ENCODE measurements around the gene GPC2. TPM values are rescaled to one million over a fixed set of nuclear protein-coding genes. Genes with fewer than 3 reads are reported as not detected.

GPC2 gene
- total RNA-seq, 4 donors from 2014 or later: 0.66 to 2.7 TPM; not detected in 2

DNA sequence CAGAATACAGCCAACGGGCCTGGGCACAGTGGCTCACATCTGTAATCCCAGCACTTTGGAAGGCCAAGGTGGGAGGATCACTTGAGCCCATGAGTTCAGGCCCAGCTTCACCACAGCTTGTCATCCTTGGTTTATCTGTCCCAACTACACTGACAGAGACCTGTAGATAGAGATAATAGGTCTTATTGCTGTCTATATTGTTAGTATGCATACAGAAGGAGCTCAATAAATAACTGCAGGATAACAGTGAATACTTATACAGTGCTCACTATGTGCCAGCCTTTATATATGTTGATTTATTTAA is 56.5 kb downstream of the GPC2 start:
- TF ChIP-seq, protein P1, sequence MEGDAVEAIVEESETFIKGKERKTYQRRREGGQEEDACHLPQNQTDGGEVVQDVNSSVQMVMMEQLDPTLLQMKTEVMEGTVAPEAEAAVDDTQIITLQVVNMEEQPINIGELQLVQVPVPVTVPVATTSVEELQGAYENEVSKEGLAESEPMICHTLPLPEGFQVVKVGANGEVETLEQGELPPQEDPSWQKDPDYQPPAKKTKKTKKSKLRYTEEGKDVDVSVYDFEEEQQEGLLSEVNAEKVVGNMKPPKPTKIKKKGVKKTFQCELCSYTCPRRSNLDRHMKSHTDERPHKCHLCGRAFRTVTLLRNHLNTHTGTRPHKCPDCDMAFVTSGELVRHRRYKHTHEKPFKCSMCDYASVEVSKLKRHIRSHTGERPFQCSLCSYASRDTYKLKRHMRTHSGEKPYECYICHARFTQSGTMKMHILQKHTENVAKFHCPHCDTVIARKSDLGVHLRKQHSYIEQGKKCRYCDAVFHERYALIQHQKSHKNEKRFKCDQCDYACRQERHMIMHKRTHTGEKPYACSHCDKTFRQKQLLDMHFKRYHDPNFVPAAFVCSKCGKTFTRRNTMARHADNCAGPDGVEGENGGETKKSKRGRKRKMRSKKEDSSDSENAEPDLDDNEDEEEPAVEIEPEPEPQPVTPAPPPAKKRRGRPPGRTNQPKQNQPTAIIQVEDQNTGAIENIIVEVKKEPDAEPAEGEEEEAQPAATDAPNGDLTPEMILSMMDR (IDR thresholded peaks at IDR 0.05; ENCODE audit: low read depth): no peak

DNA sequence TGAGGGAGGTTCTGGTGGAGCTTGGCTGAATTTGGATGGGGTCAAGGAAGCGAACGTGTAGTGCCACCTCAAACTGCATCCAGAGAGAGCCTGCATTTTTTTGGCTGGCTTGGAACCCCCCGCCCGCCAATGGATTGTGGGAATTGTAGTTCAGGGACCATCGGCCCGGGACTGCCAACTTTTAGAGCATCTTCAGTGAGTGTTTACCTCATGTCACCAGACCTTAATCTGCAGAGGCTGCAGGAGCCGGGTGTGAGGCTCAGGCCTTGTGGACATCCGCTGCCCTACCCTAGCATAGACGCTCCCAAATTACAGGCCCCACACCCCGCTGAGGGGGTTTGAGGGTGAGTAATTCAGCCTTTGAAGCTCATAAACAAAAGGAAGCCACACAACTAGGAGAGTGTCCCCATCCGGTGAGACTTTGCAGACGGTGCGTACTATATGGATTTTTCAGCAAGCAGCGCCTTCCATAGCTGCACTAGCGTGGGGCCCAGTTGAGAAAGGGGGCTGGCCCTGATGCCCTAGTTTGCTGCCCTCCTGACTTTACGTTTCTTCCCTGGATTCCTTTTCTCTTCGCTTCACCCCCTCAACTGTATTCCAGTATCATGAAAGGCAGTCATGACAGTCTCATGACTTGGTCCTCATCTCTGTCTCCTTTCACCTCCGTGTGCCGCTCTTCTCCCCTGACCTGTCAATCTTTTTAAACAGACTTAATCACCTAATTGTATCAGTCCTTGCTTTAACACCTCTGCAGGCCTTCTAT is 57.0 kb downstream of the GPC2 start:
- TF ChIP-seq, protein P1 (IDR thresholded peaks at IDR 0.05; ENCODE audit: low read depth): no peak

Other genes starting within 250 kb of the GPC2 start
- gene GJC3, start 247.8 kb downstream of the GPC2 start, total RNA-seq: 1 to 10 TPM in 1 of 4 donors, under 1 TPM in 1, not detected in 2; 0.68 to 2.1 TPM
- gene AZGP1, start 201.3 kb downstream of the GPC2 start, total RNA-seq: 100 to 1,000 TPM in 1 of 4 donors, 10 to 100 TPM in 3; 31.5 to 411 (median 51.0) TPM
- 10 to 100 TPM; 28.5 to 39.9 (median 33.8) TPM for gene ZKSCAN1, start 161.8 kb downstream of the GPC2 start, total RNA-seq
- 10 to 100 TPM in 3 of 4 donors, 1 to 10 TPM in 1; 6.7 to 15.6 (median 12.1) TPM for gene ZSCAN21, start 127.6 kb downstream of the GPC2 start, total RNA-seq
- 10 to 100 TPM; 14.8 to 29.3 (median 25.2) TPM for gene ZNF3, start 95.7 kb downstream of the GPC2 start, total RNA-seq
- 10 to 100 TPM; 50.5 to 74.4 (median 57.0) TPM for gene COPS6, start 88.4 kb downstream of the GPC2 start, total RNA-seq
- 10 to 100 TPM; 20.1 to 66.1 (median 46.7) TPM for gene MCM7, start 76.0 kb downstream of the GPC2 start, total RNA-seq
- 10 to 100 TPM in 3 of 4 donors, 1 to 10 TPM in 1; 6.7 to 25.6 (median 18.0) TPM for gene AP4M1, start 75.7 kb downstream of the GPC2 start, total RNA-seq
- 10 to 100 TPM in 3 of 4 donors, 1 to 10 TPM in 1; 9.8 to 36.2 (median 26.2) TPM for gene TAF6, start 58.0 kb downstream of the GPC2 start, total RNA-seq
- 10 to 100 TPM in 1 of 4 donors, 1 to 10 TPM in 3; 5.3 to 13.0 (median 8.2) TPM for gene CNPY4, start 57.7 kb downstream of the GPC2 start, total RNA-seq
- 1 to 10 TPM in 3 of 4 donors, under 1 TPM in 1; 0.66 to 2.7 (median 2.3) TPM for gene MBLAC1, start 50.4 kb downstream of the GPC2 start, total RNA-seq
- gene LAMTOR4, start 28.5 kb downstream of the GPC2 start, total RNA-seq: 100 to 1,000 TPM; 142 to 268 (median 250) TPM
- 1 to 10 TPM; 2.6 to 6.7 (median 4.6) TPM for gene TRAPPC14, start 18.7 kb downstream of the GPC2 start, total RNA-seq
- 1 to 10 TPM in 3 of 4 donors, under 1 TPM in 1; 0.85 to 3.6 (median 1.5) TPM for gene GAL3ST4, start 8.8 kb downstream of the GPC2 start, total RNA-seq
- gene STAG3, start 537 bp upstream of the GPC2 start, total RNA-seq: 1 to 10 TPM in 2 of 4 donors, under 1 TPM in 2; 0.65 to 3.6 (median 1.9) TPM
- gene PVRIG, start 42.6 kb upstream of the GPC2 start, total RNA-seq: under 1 TPM in 3 of 4 donors, not detected in 1; 0.34 to 0.66 (median 0.49) TPM
- not detected for gene SPDYE3, start 130.3 kb upstream of the GPC2 start, total RNA-seq
- gene PILRB, start 180.7 kb upstream of the GPC2 start, total RNA-seq: 100 to 1,000 TPM in 1 of 4 donors, 10 to 100 TPM in 3; 21.8 to 154 (median 34.0) TPM
- 10 to 100 TPM in 2 of 4 donors, 1 to 10 TPM in 2; 8.0 to 44.2 (median 9.9) TPM for gene PILRA, start 196.1 kb upstream of the GPC2 start, total RNA-seq

Measured in subcutaneous adipose tissue (tissue), 4 donors.